ENCODE data around the gene COL6A2.

The COL6A2 gene

DNA sequence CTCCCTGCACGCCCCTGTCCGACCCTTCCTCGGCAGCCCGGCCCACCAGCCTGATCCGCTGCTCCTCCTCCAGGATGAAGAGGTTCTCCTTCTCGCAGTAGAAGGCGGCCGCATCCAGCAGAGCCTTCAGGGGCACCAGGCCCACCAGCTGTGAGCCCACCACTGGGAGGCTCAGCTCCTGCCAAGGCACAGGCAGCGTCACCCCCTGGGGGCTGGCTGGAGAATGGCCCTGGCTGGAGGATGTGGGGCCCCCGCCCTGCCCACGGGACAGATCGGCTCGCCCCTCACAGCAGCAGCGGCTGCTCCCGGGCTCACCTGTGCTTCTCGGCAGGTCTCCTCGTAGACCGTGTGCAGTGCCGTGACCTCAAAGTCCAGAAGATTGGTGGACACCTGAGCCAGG is 52.2 kb downstream of the COL6A2 start:
- Mint-ChIP-seq H3K27me3 (ENCODE audit: low read depth) (no peaks in the 10 kb centered on the region), H3K4me1 (ENCODE audit: low read depth) (no peaks in the 10 kb centered on the region), H3K4me3 (no peak overlapping the region), H3K36me3 (ENCODE audit: low read depth) (no peaks in the 10 kb centered on the region), H3K27ac (no peak overlapping the region), H3K9me3 (no peaks in the 10 kb centered on the region)

DNA sequence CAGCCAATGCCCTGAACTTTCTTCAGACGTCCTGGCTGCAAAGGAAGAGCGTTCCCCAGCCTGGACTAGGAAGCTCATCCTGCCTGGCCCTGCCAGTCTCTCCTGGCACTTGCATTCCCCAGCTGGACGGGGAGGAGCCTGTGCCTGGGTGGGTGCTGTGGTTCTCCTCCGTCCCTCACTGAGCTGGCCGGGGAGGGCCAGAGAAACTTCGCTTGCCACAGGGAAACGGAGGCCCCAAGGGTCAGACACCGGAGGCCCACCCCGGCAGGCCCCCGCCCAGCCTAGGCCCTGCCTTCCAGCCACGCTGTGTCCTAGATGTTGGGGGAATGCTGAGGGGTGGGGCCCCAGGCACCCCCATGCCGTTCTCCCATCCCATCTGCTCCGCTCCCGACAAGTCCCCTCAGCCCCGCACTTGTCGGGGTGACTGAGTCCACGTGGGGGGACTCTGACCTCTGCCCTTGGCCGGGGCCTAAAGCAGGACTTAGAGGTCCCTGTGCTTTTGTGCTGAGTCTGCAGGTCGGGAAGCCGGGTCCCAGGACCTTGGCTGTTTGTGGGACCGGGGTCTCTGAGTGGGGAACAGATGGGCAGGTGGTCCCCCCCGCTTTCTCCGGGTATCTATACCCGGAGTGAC is 52.7 kb downstream of the COL6A2 start:
- Mint-ChIP-seq H3K4me1 (ENCODE audit: low read depth) (no peaks in the 10 kb centered on the region), H3K4me3 (no peak overlapping the region), H3K27ac (no peak overlapping the region), H3K9me3 (no peaks in the 10 kb centered on the region), H3K36me3 (ENCODE audit: low read depth) (no peaks in the 10 kb centered on the region), H3K27me3 (ENCODE audit: low read depth) (no peaks in the 10 kb centered on the region)

DNA sequence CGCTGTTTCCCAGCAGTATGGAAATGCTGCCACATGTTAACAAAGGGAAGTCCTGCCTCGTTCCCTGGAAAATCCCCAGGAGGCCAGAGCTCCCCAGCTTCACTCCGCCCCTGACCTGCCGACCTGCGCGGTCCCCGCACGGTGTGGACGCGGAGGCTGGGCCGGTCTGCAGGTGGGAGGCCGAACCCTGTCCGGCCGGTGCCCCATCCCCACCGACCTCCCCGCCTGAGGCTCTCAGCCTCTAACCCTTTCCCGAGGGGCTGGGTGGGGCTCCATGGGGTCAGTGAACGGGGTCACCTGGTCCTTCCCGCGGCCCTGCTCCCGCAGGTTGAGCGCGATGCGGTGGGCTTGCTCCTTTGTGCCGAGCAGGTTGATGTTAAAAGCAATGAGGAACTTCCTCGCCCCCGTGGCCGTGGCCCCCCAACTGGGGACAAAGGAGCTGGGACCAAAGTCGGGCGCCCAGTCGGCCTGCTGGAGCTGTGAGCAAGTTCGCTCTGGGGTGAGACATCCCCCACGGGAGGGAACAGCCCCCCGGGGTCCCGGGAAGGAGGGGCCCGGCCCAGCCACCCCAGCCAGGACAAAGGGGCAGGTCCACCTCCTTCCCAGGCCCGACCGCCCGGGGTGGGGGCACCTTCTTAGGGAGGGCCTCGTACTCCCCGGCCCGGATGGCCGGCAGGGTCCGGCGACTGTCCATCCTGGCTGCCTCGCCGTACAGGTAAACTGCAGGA is 53.5 kb downstream of the COL6A2 start:
- H3K4me3 Mint-ChIP-seq: no peak overlapping the region
- H3K4me1 Mint-ChIP-seq (ENCODE audit: low read depth): no peaks in the 10 kb centered on the region
- H3K36me3 Mint-ChIP-seq (ENCODE audit: low read depth): no peaks in the 10 kb centered on the region
- H3K9me3 Mint-ChIP-seq: no peaks in the 10 kb centered on the region
- no peak overlapping the region for H3K27ac Mint-ChIP-seq
- H3K27me3 Mint-ChIP-seq (ENCODE audit: low read depth): no peaks in the 10 kb centered on the region

DNA sequence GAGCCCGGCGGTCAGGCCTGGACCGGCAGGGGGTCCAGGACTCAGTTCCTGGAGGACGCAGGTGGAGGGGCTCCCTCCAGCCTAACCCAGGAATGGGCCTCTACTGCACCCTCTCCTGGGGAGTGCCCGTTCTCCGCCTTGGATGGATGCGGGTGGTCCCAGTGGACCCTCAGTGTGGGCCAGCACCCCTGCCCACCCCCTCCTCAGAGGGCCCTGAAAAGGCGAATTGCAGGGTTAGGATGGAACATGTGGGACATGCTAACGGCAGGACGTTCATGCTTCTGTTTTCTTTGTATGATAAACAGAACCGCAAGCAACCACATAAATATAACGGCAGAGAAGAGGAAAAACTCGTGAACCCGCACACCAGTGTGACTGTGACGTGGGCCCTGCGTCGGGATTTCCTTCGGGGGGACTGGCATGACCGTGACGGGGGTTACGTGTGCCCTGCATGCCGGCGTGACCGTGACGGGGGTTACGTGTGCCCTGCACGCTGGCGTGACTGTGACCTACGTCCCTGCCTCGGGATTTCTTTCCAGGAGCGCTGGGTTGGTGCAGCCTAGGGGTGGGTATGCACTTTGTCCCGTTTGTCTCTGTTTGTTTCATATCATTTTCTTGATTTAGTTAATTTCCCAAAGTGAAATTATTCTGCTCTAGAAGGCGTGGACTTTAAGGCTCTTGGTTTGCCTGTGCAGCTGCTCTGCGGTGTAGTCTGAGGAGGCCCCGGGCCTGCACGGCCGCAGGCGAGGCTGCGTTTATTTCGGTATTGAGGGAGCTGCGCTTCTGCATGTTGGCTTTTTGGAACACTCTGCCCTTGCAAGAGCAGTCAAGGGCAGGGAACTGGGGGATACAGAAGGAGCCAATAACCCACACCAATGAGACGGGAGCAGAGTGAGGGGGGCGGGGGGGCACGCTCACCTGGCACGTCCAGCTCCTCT is 54.3 kb downstream of the COL6A2 start:
- H3K27me3 Mint-ChIP-seq (ENCODE audit: low read depth): no peaks in the 10 kb centered on the region
- no peak overlapping the region for H3K27ac Mint-ChIP-seq
- H3K9me3 Mint-ChIP-seq: no peaks in the 10 kb centered on the region
- no peak overlapping the region for H3K4me3 Mint-ChIP-seq
- H3K36me3 Mint-ChIP-seq (ENCODE audit: low read depth): no peaks in the 10 kb centered on the region
- H3K4me1 Mint-ChIP-seq (ENCODE audit: low read depth): no peaks in the 10 kb centered on the region

DNA sequence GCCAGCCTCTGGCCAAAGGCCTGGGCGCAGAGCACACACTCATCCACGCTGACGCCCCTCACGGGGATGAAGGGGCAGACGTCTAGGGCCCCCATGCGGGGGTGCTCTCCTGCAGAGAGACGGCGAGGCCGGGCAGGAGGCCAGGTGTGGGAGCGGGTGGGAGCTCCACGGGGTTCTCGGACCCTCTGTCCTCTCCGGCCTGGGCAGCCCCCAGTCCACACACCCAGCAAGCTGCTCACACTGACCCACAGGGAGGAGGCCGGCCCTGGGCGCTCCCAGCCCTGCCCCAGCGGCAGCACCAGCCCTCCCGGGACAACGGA is 55.0 kb downstream of the COL6A2 start:
- no peak overlapping the region for H3K27ac Mint-ChIP-seq
- H3K9me3 Mint-ChIP-seq: no peaks in the 10 kb centered on the region
- H3K27me3 Mint-ChIP-seq (ENCODE audit: low read depth): no peaks in the 10 kb centered on the region
- no peak overlapping the region for H3K4me3 Mint-ChIP-seq
- no peaks in the 10 kb centered on the region for H3K36me3 Mint-ChIP-seq (ENCODE audit: low read depth)
- no peaks in the 10 kb centered on the region for H3K4me1 Mint-ChIP-seq (ENCODE audit: low read depth)

DNA sequence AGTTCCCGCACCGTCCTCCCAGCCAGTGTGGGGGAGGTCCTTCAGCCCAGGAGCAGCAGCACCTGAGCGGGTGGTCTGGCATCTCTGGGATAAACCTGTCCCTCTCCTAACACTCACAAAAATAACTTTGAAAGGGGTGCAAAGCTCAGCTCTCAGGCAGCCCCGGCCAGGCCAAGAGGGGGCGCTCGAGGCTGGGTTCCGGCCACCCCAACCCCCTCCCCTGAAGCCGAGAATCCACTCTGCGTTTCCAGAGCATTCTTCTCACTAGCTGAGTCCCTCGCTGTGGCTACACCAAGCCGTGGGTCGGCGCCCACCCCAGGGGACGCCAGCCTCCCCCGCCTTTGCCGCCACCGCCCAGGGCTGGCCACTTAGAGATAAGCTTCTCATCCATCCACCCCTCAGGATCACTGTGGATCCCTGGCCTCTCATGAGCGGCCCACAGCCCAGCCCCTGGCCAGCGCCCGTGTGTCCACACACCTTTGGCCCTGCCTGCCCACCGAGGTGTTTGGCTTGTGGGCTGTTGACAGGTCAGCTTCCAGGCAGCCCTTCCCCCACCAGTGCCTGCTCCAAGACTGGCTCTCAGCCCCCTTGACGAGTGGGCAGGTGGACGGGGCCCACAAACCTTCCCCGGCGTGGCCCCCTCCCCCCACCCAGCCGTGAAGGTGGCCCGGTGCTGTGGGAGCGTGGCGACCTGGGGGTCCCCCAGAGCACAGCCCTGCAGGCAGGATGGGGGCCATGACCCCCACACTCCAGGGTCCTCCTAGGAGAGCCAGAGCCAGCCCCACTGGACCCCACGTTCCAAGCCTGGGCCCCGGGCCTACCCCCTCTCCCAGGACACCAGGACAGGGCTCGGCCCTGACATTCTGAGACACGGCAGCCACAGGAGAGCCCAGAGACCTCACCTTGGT is 55.6 kb downstream of the COL6A2 start:
- H3K9me3 Mint-ChIP-seq: no peaks in the 10 kb centered on the region
- H3K4me3 Mint-ChIP-seq: no peak overlapping the region
- no peaks in the 10 kb centered on the region for H3K4me1 Mint-ChIP-seq (ENCODE audit: low read depth)
- no peak overlapping the region for H3K27ac Mint-ChIP-seq
- no peaks in the 10 kb centered on the region for H3K27me3 Mint-ChIP-seq (ENCODE audit: low read depth)
- H3K36me3 Mint-ChIP-seq (ENCODE audit: low read depth): no peaks in the 10 kb centered on the region

DNA sequence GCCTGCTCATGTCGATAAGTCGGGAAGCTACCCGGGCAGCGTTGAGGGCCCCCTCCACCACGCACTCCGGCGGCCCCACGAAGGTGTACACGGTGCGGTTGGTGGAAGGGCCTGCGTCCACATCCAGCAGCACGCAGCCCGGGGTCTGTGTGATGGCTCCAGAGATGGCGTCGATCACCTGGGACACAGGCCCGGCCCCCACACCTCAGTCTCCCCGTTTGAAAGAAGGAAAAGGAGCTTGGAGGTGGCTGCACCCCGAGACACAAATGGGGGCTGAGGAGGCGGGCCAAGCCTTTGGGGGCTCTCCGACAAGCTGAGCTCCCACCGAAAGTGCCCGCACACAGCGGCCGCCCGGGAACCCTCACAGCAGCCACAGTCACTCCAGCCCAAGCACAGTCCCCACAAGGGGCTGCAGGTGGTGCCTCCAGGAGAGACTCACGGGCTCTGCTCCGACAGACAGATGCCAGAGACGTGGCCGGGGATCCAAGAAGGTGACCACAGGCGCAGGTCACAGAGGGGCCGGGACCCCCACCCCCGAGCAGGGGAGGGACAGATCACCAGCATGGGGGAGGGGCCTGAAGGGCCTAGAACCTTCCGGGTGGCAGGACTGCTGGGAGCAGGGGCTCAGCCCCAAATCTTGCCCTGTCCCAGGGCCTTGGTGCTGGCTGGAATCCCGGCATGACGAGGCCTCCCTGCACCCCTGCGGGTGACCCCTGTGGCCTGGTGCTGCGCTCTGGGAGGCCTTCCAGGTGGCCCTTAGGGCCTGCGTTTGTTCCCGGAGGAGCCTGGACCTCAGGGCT is 56.4 kb downstream of the COL6A2 start:
- H3K4me3 Mint-ChIP-seq: no peak overlapping the region
- no peaks in the 10 kb centered on the region for H3K36me3 Mint-ChIP-seq (ENCODE audit: low read depth)
- no peaks in the 10 kb centered on the region for H3K27me3 Mint-ChIP-seq (ENCODE audit: low read depth)
- no peaks in the 10 kb centered on the region for H3K9me3 Mint-ChIP-seq
- H3K27ac Mint-ChIP-seq: no peak overlapping the region
- no peaks in the 10 kb centered on the region for H3K4me1 Mint-ChIP-seq (ENCODE audit: low read depth)

DNA sequence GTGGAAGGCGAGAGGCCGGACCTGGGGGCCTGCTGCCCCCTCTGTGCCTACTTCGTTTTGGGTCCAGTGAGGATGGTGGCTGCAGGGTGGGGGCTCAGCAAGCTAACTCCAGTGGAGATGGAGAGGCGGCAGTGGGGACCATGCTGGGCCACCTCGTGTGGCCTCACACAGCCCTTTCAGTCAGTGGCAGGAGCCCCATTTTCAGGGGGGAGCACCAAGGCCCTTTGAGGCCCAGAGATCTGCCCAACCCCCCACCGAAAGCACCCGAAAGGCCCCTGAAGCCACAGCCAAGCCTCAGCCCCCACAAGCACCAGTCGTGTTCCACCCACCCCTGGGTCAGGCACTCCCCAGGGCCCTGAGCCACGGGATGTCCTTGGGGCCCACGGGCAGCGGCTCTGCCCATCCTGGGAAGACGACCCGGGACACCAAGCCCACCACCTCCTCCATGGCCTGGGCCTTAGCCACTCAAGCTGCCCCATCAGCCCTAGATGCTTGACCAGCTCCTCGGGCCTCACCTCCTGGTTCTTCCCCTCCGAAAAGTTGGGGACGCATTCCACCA is 57.1 kb downstream of the COL6A2 start:
- H3K9me3 Mint-ChIP-seq: no peaks in the 10 kb centered on the region
- no peaks in the 10 kb centered on the region for H3K36me3 Mint-ChIP-seq (ENCODE audit: low read depth)

DNA sequence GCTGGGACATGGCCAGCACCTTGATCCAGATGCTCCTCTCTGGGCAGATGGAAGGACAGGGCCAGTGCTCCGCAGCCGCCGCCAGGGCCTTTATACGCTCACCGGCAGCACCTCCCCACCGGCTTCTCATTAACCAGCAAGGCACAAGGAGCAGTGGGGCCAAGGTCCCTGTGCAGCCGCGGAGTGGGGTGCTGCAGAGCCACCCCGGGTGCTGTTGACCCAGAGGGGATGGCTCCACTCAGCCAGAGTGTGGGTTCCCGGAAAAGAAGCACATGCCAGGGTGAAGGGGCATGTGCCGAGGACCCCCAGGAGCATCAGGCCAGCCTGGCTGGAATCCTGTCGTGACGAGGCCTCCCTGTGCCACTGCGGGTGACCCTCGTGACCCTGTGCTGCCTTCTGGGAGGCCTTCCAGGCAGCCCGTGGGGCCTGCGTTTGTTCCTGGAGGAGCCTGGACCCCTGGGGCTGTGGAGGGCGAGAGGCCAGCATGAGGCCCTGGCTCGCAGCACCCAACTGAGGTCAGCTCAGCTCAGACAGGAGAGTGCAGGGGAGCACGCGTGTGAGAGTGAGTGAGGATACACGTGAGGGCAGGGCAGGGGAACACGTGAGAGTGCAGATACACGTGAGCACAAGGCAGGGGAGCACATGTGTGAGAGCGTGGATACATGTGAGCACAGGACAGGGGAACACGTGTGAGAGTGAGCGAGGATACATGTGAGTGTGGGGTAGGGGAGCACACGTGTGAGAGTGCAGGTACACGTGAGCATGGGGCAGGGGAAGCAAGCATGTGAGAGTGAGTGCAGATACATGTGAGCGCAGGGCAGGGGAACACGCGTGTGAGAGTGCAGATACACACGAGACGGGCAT is 57.8 kb downstream of the COL6A2 start, which contains the start of gene FTCD:
TSS of gene FTCD (minus strand) at position 66 of the 864 bp plus-strand sequence. CDS start at position 10, 56 bp downstream.
- Mint-ChIP-seq H3K27me3 (ENCODE audit: low read depth) (no peaks in the 10 kb centered on the region), H3K9me3 (no peaks in the 10 kb centered on the region), H3K36me3 (ENCODE audit: low read depth) (no peaks in the 10 kb centered on the region), H3K4me3 (no peak within 1 kb of the TSS), H3K27ac (no peak within 1 kb of the TSS), H3K4me1 (ENCODE audit: low read depth) (no peaks in the 10 kb centered on the region)

More for the DNA sequence above, 57.1 kb downstream of the COL6A2 start:
- no peak overlapping the region for H3K4me3 Mint-ChIP-seq
- H3K4me1 Mint-ChIP-seq (ENCODE audit: low read depth): no peaks in the 10 kb centered on the region
- H3K27me3 Mint-ChIP-seq (ENCODE audit: low read depth): no peaks in the 10 kb centered on the region
- no peak overlapping the region for H3K27ac Mint-ChIP-seq

DNA sequence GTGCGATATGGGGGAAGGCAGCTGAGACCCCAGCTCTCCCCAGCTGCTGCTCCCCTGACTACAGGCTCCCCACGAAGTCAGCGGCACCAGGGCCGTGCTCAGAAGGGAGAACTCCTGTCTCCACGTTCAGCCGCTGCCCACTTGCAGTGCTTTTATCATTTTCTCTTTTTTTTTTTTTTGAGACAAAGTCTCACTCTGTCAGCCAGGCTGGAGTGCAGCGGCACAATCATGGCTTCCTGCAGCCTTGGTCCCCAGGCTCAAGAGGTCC is 58.4 kb downstream of the COL6A2 start:
- no peak overlapping the region for H3K27ac Mint-ChIP-seq

DNA sequence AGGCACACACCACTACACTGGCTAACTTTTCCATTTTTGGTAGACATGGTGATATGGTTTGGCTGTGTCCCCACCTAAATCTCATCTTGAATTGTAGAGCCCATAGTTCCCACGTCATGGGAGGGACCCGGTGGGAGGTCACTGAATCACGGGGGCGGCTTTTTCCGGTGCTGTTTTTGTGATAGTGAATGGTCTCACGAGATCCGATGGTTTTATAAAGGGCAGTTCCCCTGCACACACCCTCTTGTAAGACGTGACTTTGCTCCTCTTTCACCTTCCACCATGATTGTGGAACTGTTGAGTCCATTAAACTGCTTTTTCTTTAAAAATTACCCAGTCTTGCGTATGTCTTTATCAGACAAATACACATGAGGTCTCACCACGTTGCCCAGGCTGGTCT is 58.8 kb downstream of the COL6A2 start:
- no peaks in the 10 kb centered on the region for H3K27me3 Mint-ChIP-seq (ENCODE audit: low read depth)
- no peaks in the 10 kb centered on the region for H3K4me1 Mint-ChIP-seq (ENCODE audit: low read depth)
- H3K36me3 Mint-ChIP-seq (ENCODE audit: low read depth): no peaks in the 10 kb centered on the region
- no peak overlapping the region for H3K4me3 Mint-ChIP-seq
- no peak overlapping the region for H3K27ac Mint-ChIP-seq
- no peaks in the 10 kb centered on the region for H3K9me3 Mint-ChIP-seq

More for the DNA sequence above, 58.4 kb downstream of the COL6A2 start:
- H3K9me3 Mint-ChIP-seq: no peaks in the 10 kb centered on the region
- no peak overlapping the region for H3K4me3 Mint-ChIP-seq
- H3K36me3 Mint-ChIP-seq (ENCODE audit: low read depth): no peaks in the 10 kb centered on the region
- H3K4me1 Mint-ChIP-seq (ENCODE audit: low read depth): no peaks in the 10 kb centered on the region
- no peaks in the 10 kb centered on the region for H3K27me3 Mint-ChIP-seq (ENCODE audit: low read depth)

DNA sequence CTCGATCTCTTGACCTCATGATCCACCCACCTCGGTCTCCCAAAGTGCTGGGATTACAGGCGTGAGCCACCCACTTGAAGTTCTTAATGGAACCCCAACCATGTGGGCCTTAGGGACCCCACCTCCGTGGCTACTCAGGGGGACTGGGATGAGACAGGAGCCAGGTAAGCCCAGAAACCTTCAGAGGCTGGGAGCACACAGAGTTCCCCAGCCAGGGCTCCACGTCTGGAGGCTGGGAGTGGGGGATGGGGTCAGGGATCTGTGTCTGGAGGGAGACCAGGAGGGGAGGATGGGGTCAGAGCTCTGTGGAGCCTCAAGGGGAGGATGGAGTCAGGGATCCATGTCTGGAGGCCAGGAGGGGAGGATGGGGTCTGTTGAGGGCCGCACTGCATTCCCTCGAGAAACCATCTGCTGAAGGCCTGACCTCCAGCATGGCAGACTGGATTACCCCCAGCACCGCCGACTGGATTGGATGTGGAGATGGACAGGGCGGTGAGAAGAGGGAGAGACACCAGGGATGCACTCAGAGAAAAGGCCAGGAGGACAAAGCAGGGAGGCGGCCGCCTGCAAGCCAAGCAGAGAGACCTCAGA is 59.6 kb downstream of the COL6A2 start:
- no peaks in the 10 kb centered on the region for H3K9me3 Mint-ChIP-seq
- H3K4me1 Mint-ChIP-seq (ENCODE audit: low read depth): no peaks in the 10 kb centered on the region
- H3K4me3 Mint-ChIP-seq: no peak overlapping the region
- H3K36me3 Mint-ChIP-seq (ENCODE audit: low read depth): no peaks in the 10 kb centered on the region
- no peaks in the 10 kb centered on the region for H3K27me3 Mint-ChIP-seq (ENCODE audit: low read depth)
- no peak overlapping the region for H3K27ac Mint-ChIP-seq

Measured in T-helper 1 cell treated with Interleukin-12 subunit alpha and Interleukin-12 subunit beta and Interleukin-4 antibody, amounts not matched to agents 30 μg/mL and 1 μg/mL, for 36 hours (primary cell).